Psoas muscle (tissue), 8 donors: ENCODE data around the gene HMCN2. TPM values are rescaled to one million over a fixed set of nuclear protein-coding genes. Genes with fewer than 3 reads are reported as not detected.

Source experiments
- ATAC-seq, 4 donors: fragments of 200-7000 bp; cut with Tn5 transposase; one replicate each; pipeline ENCODE4 v1.9.1; 2020; ENCODE audit warnings: moderate library complexity in 3 of 4, mild to moderate bottlenecking in 2 of 4
- DNase-seq, 2 donors: peaks; one replicate each; pipeline ENCODE4 v3.0.0-alpha.2; 2020
- H3K27ac ChIP-seq: fragments of 200-600 bp; one replicate; pipeline ENCODE4 v1.8.0; 2022
- H3K27me3 ChIP-seq, 3 donors: fragments of 200-600 bp in 1 of 3; one replicate each; pipeline versions ENCODE4 v1.6.1 to v1.8.0; 2013 to 2022; ENCODE audit warnings: low read length in 2 of 3, mild to moderate bottlenecking in 2 of 3, moderate library complexity in 1 of 3; ENCODE audit not compliant: insufficient read depth in 3 of 3
- H3K36me3 ChIP-seq, 2 donors: fragments of 200-600 bp in 1 of 2; one replicate each; pipeline versions ENCODE4 v1.6.1 to v1.8.0; 2013 to 2022; ENCODE audit warnings: low read depth in 1 of 2, mild to moderate bottlenecking in 1 of 2, moderate library complexity in 1 of 2; ENCODE audit not compliant: insufficient read depth in 1 of 2
- H3K4me1 ChIP-seq: fragments of 200-600 bp; one replicate; pipeline ENCODE4 v1.8.0; 2022
- H3K4me3 ChIP-seq: fragments of 200-600 bp; one replicate; pipeline ENCODE4 v1.8.0; 2022; ENCODE audit warnings: mild to moderate bottlenecking
- H3K9me3 ChIP-seq: fragments of 200-600 bp; one replicate; pipeline ENCODE4 v1.8.0; 2022
- WGBS, 3 donors: extraction: QIAGEN DNeasy Blood & Tissue Kit; methylation state at CpG; one replicate each; pipeline versions ENCODE4 v1.1.6 to v1.1.7; 2013; 5-methylcytosine and 5-hydroxymethylcytosine counted together
- intact Hi-C, 2 donors: fragments of 100-400 bp; cut with DNase I; formaldehyde crosslinking; loops; one replicate each; pipeline versions ENCODE4 v1.11.0 to v1.14.2; 2022
- polyA plus RNA-seq, 3 donors: library from polyadenylated mRNA; stranded (reverse); fragments of 200-250 nt; gene quantifications; one replicate each; pipeline ENCODE4 v1.2.3, GENCODE V29; 2013
- total RNA-seq, 4 donors: library from RNA; stranded (reverse); fragmentation: NEBNext Ultra II Directional in 2 of 4; extraction: Animal tissue kit (Norgen Biotek cat#: 25700) in 2 of 4; gene quantifications; one replicate each; pipeline versions ENCODE4 v1.2.1 to v1.2.4, GENCODE V29; 2021 to 2023
- TF ChIP-seq, protein P1 (sequence below): fragments of 200-600 bp; IDR thresholded peaks from one replicate; pipeline ENCODE4 v1.8.0; 2022; ENCODE audit warnings: antibody characterized with exemption
- donor health status: healthy with polysubstance abuse.
- donor health status: DM: no; HTN: no; CAD: no; lungs with moderate emphysema.
- donor health status: Bipolar disorder and iron deficiency.
- donor health status: healthy.
- donor health status: DM: yes; HTN: yes; CAD: no.
- donor health status: DM: no; HTN: no; CAD: no.
- donor health status: DM: no; HTN: no; CAD: no.
- donor health status: DM: yes; HTN: yes; CAD: no.

Gene HMCN2
- total and polyA plus RNA-seq, 7 donors = 3.6 to 13.2 (median 6.7) TPM

- peak overlapping the region; percentile 55 for H3K27ac ChIP-seq
- TF ChIP-seq, protein P1, sequence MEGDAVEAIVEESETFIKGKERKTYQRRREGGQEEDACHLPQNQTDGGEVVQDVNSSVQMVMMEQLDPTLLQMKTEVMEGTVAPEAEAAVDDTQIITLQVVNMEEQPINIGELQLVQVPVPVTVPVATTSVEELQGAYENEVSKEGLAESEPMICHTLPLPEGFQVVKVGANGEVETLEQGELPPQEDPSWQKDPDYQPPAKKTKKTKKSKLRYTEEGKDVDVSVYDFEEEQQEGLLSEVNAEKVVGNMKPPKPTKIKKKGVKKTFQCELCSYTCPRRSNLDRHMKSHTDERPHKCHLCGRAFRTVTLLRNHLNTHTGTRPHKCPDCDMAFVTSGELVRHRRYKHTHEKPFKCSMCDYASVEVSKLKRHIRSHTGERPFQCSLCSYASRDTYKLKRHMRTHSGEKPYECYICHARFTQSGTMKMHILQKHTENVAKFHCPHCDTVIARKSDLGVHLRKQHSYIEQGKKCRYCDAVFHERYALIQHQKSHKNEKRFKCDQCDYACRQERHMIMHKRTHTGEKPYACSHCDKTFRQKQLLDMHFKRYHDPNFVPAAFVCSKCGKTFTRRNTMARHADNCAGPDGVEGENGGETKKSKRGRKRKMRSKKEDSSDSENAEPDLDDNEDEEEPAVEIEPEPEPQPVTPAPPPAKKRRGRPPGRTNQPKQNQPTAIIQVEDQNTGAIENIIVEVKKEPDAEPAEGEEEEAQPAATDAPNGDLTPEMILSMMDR = no peak
Observed at GRCh38 chr9:130301483-130302286, 36.1 kb downstream of the HMCN2 start.

DNA sequence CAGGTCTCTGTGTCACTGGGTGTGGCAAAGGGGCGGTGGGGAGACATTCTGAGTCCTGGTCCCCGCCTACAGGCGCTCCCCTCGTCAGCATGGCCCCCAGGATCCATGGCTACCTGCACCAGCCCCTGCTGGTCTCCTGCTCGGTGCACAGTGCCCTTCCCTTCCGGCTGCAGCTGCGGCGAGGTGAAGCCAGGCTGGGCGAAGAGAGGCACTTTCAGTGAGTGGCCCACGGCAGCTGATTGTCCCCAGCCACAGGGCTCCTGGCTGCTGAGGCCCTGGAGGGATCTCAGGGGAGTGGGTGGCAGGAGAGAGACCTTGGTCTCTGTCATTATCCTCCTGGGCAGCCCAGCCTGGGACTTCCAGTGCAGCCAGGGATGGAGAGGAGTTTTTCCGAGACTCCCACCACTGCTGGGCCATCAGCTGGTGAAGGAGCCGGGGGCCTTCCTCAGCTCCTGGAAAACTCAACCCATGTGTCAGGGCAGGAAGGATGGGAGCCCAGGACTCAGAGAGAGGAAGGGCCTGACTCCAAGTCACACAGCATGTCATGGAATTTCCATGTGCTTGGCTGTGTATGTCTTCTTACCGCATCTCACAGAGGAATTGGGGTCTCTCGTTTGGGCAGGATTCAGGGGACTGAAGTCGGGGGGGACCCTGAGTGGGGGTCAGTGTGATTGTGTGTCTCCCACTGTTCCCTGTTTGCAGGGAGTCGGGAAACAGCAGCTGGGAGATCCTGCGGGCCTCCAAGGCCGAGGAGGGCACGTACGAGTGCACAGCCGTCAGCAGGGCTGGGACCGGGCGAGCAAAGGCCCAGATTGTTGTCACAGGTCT lies 37.4 kb downstream of the HMCN2 start:
- Histone ChIP-seq H3K9me3 (no peaks in the 10 kb centered on the region), H3K4me1 (no peaks in the 10 kb centered on the region), H3K27me3 (peaks cover 0 to 56% (median 18%) of the 10 kb centered on the region in 3 donors), H3K36me3 (no peaks in the 10 kb centered on the region), H3K4me3 (no peak overlapping the region), H3K27ac (no peak overlapping the region)
- DNase-seq = peak in 1 of 2 donors; percentile 40
- TF ChIP-seq, protein P1 = no peak
- 49 to 69% (median 65%) methylated on average over 21 to 23 of the region's 23 CpGs for WGBS, 3 donors
- no peak for ATAC-seq
- intact Hi-C loops = no loop called here

More at GRCh38 chr9:130301483-130302286, 36.1 kb downstream of the HMCN2 start:
- H3K4me3 ChIP-seq = no peak overlapping the region
- DNase-seq = peak; percentile 81 to 87
- H3K27me3 ChIP-seq = peaks cover 0 to 56% (median 18%) of the 10 kb centered on the region in 3 donors
- H3K4me1 ChIP-seq = no peaks in the 10 kb centered on the region
- intact Hi-C loops = no loop called here
- peak; percentile 57 to 74 (median 65) for ATAC-seq
- no peaks in the 10 kb centered on the region for H3K9me3 ChIP-seq
- WGBS, 3 donors = 26 to 32% (median 32%) methylated on average over 18 of the region's 18 CpGs
- no peaks in the 10 kb centered on the region for H3K36me3 ChIP-seq

DNA sequence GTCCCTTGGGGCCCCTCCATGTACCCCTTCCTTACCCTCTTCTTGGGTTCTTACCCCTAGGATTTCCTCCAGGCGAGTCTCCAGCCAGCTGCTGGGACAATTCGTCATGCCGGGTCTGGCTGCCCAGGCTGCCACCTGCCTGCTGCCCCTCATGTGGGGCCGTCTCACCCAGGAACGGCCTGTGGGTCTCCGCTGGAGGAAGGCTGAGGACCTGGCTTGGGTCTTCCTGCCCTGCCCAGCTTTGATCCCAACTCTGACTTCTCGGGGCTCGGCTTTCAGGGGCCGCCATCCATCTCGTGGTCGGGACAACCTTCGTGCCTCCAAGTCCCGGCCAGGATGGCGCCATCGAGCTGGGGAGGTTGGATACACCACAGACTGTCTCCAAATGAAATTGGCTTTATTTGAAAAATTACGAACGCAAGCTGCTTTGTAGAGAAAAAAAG lies 38.1 kb downstream of the HMCN2 start:
- H3K4me3 ChIP-seq = no peak overlapping the region
- peaks cover 0 to 57% (median 18%) of the 10 kb centered on the region in 3 donors for H3K27me3 ChIP-seq
- H3K27ac ChIP-seq = no peak overlapping the region
- H3K36me3 ChIP-seq = no peaks in the 10 kb centered on the region
- ATAC-seq (no peak), DNase-seq (peak in 1 of 2 donors; percentile 42)
- H3K9me3 ChIP-seq = no peaks in the 10 kb centered on the region
- WGBS, 3 donors = 29 to 41% (median 35%) methylated on average over 17 of the region's 17 CpGs
- intact Hi-C loops = no loop called here
- TF ChIP-seq, protein P1 = no peak
- no peaks in the 10 kb centered on the region for H3K4me1 ChIP-seq

DNA sequence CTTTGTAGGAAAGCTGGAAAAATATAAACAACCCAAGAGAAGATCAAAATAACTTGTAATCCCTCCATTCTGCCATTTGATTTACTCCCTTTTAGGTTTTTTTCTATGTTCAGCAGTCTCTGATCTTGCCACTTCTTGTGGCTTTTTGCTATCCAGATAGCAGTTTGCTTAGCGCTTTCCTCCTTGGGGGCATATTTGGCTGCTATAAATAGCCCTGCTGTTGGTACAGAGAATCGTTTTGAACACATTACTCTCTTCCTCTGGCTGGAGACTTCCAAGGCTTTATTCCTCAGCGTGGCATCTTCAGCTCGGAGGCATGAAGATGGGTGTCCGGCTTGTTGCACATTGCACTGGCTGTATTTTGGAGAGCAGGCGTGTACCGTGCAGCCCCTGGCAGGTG lies 38.6 kb downstream of the HMCN2 start:
- DNase-seq = no peak
- Histone ChIP-seq H3K27ac (no peak overlapping the region), H3K36me3 (no peaks in the 10 kb centered on the region), H3K4me3 (no peak overlapping the region), H3K4me1 (no peaks in the 10 kb centered on the region), H3K9me3 (no peaks in the 10 kb centered on the region), H3K27me3 (peaks cover 0 to 59% (median 18%) of the 10 kb centered on the region in 3 donors)
- intact Hi-C loops = no loop called here
- TF ChIP-seq, protein P1 = no peak
- 26 to 50% (median 32%) methylated on average over 7 of the region's 7 CpGs for WGBS, 3 donors
- no peak for ATAC-seq
